ENCODE measurements around the gene SLC25A34. TPM values are rescaled to one million over a fixed set of nuclear protein-coding genes. Genes with fewer than 3 reads are reported as not detected.

The SLC25A34 gene
- total RNA-seq, 1 donor = 0.54 TPM

- DNase-seq (ENCODE audit: low read depth) = no peak
- H3K4me3 ChIP-seq (ENCODE audit: low read depth, low read length) = no peak overlapping the region
- no peak for TF ChIP-seq CTCF (IDR thresholded peaks at IDR 0.05; ENCODE audit: insufficient read depth, low read length)
These were observed 3.4 kb upstream of the SLC25A34 start for GRCh38 chr1:15732686-15733081.

GRCh38 chr1:15733218-15733725, 2.8 kb upstream of the SLC25A34 start:
- H3K4me3 ChIP-seq (ENCODE audit: low read depth, low read length) = no peak overlapping the region
- TF ChIP-seq CTCF (IDR thresholded peaks at IDR 0.05; ENCODE audit: insufficient read depth, low read length) = no peak
- no peak for DNase-seq (ENCODE audit: low read depth)

- no peak overlapping the region for H3K4me3 ChIP-seq (ENCODE audit: low read depth, low read length)
- no peak for DNase-seq (ENCODE audit: low read depth)
- TF ChIP-seq CTCF (IDR thresholded peaks at IDR 0.05; ENCODE audit: insufficient read depth, low read length) = no peak
These were observed 2.3 kb upstream of the SLC25A34 start for GRCh38 chr1:15733726-15734226.

GRCh38 chr1:15734296-15734695, 1.8 kb upstream of the SLC25A34 start:
- no peak for TF ChIP-seq CTCF (IDR thresholded peaks at IDR 0.05; ENCODE audit: insufficient read depth, low read length)
- DNase-seq (ENCODE audit: low read depth) = no peak

GRCh38 chr1:15734901-15735300, 1.2 kb upstream of the SLC25A34 start:
- no peak for TF ChIP-seq CTCF (IDR thresholded peaks at IDR 0.05; ENCODE audit: insufficient read depth, low read length)
- DNase-seq (ENCODE audit: low read depth) = no peak
- H3K4me3 ChIP-seq (ENCODE audit: low read depth, low read length) = no peak overlapping the region

More at GRCh38 chr1:15734296-15734695, 1.8 kb upstream of the SLC25A34 start:
- H3K4me3 ChIP-seq (ENCODE audit: low read depth, low read length) = no peak overlapping the region

- no peak for TF ChIP-seq CTCF (IDR thresholded peaks at IDR 0.05; ENCODE audit: insufficient read depth, low read length)
- no peak overlapping the region for H3K4me3 ChIP-seq (ENCODE audit: low read depth, low read length)
- no peak for DNase-seq (ENCODE audit: low read depth)
These were observed 587 bp upstream of the SLC25A34 start for GRCh38 chr1:15735304-15736037.

All from fibroblast of the aortic adventitia (primary cell).